T-helper 1 cell (primary cell): ENCODE results near the gene POU2F1.
A peak's percentile ranks its signal among the peaks of the same experiment; 100 is the strongest.

Source experiments
- DNase-seq, 5 donors: peaks; one replicate each; pipeline ENCODE4 v3.0.0-alpha.2; 2012 to 2020

POU2F1 gene

GRCh38 chr1:167447521-167448136, 226.9 kb downstream of the POU2F1 start:
- peak; percentile 38 to 93 (median 65) for DNase-seq

GRCh38 chr1:167450843-167451242, 230.2 kb downstream of the POU2F1 start:
- no peak for DNase-seq

- DNase-seq: no peak
Observed at GRCh38 chr1:167452483-167452882, 231.8 kb downstream of the POU2F1 start.

- DNase-seq: no peak
Observed at GRCh38 chr1:167453123-167453522, 232.4 kb downstream of the POU2F1 start.

GRCh38 chr1:167454304-167454893, 233.7 kb downstream of the POU2F1 start:
- peak in 1 of 5 donors; percentile 25 for DNase-seq

- peak; percentile 76 to 84 (median 78) for DNase-seq
Observed at GRCh38 chr1:167454894-167455785, 234.5 kb downstream of the POU2F1 start.

- DNase-seq: peak; percentile 33 to 57 (median 47)
Observed at GRCh38 chr1:167455786-167456446, 235.2 kb downstream of the POU2F1 start.

GRCh38 chr1:167456524-167456923, 235.8 kb downstream of the POU2F1 start:
- DNase-seq: no peak

GRCh38 chr1:167456926-167457325, 236.2 kb downstream of the POU2F1 start:
- no peak for DNase-seq

GRCh38 chr1:167457936-167458584, 237.4 kb downstream of the POU2F1 start:
- no peak for DNase-seq

GRCh38 chr1:167460836-167461235, 240.2 kb downstream of the POU2F1 start:
- DNase-seq: peak in 3 of 5 donors; percentile 40 to 63 (median 58)

GRCh38 chr1:167462341-167462740, 241.7 kb downstream of the POU2F1 start:
- DNase-seq: no peak

- no peak for DNase-seq
Observed at GRCh38 chr1:167463080-167463479, 242.4 kb downstream of the POU2F1 start.

GRCh38 chr1:167463875-167464575, 243.3 kb downstream of the POU2F1 start:
- DNase-seq: no peak

- DNase-seq: no peak
Observed at GRCh38 chr1:167465018-167465417, 244.3 kb downstream of the POU2F1 start.

- no peak for DNase-seq
Observed at GRCh38 chr1:167465743-167466142, 245.1 kb downstream of the POU2F1 start.

- no peak for DNase-seq
Observed at GRCh38 chr1:167467126-167467710, 246.5 kb downstream of the POU2F1 start.

- no peak for DNase-seq
Observed at GRCh38 chr1:167467752-167468151, 247.1 kb downstream of the POU2F1 start.

- no peak for DNase-seq
Observed at GRCh38 chr1:167469280-167469965, 248.7 kb downstream of the POU2F1 start.

GRCh38 chr1:167471568-167471967, 250.9 kb downstream of the POU2F1 start:
- DNase-seq: no peak
